ENCODE results near the gene ATF3.
"Not testable (repeated sequence)": the region's sequence is repeated elsewhere in the genome, so short reads cannot be mapped to it uniquely, and the experiment has no call there.

The ATF3 gene

DNA sequence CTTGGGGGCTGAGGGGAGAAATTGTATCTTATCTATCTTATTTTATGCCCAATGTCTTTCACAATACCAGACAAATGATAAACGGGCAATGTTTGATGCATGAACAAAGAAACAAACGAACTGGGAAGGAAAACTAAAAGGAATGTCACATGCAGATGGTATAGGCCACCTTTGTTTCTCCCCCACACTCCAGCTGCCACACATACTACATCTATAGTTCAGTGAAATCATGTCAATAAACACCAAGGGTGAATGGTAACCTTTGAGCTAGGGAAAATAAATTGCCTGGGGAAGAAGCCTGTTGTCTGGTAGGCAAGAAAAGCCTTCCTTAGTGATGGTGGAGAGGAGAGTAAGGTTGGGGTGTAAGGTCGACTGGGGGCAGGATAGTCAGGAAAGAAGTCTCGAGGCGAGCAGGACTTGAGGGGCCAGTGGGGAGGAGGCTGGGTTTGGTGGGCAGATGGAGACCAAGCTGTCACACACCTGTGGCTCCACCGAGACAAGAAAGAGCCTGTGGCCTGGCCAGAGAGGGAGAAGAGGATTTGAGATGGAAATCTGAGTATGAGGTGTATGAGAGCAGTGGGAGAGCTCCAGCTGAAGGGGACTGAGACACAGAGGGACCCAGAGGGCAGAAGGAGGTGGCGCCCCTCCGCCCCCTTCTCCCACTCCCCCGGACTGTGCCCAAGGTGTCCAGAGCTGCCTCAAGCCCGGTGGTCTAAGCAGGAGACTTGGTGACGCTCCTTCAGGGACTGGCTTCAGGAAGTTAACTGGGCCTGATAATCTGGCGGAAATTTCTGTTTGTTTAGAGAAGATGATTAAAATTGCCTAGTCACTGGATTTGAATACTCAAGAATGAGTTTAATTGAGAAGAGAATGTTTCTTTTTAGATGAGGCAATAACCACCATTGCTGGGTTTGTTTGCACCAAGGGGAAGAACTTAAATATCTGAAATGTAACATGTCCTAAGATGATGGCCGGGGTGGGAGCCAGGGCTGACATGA is 37.3 kb downstream of the ATF3 start:
- no peak for DNase-seq
- intact Hi-C loops (cut with DNase I), result no loop called here

DNA sequence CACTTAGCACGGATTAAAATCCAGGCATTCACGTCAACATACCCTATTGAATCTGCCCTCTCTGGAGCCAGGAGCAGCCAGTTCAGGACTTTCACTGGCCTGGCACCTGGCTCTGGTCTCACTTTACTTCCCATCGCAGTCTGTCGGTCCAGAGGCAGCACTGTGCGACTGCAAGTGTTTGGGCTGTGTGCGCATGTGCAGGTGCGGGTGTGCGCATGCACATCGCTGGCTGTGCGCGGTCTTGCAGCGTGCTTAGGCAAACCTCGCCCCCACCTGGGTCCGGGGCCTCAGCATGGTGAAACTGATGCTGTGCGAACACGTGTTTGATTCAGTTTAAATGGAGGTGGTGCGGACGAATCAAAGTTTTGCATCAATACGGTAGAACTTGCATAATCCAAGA is 38.0 kb downstream of the ATF3 start:
- intact Hi-C loops (cut with DNase I), result no loop called here
- no peak for DNase-seq

DNA sequence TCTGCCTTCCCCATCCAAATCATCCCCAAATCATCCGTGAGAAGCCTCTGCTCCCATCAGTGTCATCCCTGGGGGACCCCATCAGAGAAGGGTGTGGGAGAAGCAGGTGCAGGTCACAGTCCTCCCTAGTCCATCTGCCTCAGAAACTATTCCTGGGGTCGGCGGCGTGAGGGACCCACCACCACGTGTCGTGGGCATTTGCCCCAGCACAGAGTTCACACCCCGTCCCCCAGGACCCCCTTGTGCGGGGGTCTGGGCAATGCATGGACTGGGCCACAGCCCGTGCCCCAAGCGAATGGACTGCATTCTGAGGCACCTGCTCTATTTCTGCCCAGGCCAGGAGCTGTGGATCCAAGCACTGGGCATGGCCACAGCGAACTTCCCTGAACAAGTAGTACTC is 38.4 kb downstream of the ATF3 start:
- DNase-seq, result no peak
- intact Hi-C loops (cut with DNase I), result no loop called here

DNA sequence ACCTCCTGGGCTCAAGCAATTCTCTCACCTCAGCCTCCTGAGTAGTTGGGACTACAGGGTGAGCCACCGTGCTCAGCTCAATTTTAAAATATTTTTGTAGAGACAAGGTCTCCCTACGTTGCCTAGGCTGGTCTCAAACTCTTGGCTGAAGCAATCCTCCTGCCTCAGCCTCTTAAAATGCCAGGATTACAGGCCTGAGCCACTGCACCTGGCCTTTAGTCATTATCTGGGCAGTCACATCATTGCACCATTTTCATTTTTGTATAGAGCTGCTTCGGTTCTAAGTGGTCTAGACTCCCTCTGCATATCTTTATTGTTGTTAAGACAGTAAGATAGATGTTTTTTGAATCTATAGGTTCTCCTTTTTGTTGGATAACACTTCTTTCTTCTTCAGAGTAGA is 39.9 kb downstream of the ATF3 start:
- intact Hi-C loops (cut with DNase I), result no loop called here
- DNase-seq, result no peak

DNA sequence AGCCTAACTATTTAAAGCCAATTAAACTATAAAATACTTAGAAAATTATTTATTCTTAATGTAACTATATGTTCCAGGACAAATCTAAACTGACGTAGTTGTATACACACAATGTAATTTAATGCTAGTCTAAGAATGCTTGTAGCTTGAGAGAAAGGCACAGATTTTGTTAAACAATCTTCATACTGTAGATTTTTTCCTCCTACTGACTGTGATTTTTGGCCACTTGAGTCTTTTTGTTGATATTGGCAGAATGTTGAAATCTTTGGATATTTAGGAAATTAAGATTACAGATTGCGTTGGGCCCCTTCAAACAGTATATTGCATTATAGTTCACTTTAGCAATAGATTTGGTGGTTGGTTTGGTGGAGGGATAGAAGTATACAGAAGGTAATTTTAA is 40.5 kb downstream of the ATF3 start:
- intact Hi-C loops (cut with DNase I), result no loop called here

DNA sequence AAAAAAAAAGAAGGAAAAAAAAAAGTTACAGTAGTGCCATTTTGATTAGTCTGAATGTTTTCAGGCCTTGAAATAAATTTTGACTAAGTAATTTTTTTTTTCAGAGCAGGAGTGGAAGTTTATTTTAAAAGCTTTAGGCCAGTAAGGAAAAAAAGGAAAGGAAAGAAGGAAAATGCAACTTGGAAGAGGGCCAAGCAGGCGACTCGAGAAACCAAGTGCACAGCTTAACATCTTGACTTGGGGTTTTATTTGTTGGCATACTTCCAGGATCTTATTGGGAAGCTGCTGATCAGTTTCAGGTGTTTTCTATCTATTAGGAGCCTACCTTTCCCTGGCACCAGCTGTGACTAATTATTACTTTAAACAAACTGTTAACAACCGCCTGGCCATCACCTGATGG is 41.7 kb downstream of the ATF3 start:
- DNase-seq, result no peak

More for the DNA sequence above, 40.5 kb downstream of the ATF3 start:
- DNase-seq, result no peak

DNA sequence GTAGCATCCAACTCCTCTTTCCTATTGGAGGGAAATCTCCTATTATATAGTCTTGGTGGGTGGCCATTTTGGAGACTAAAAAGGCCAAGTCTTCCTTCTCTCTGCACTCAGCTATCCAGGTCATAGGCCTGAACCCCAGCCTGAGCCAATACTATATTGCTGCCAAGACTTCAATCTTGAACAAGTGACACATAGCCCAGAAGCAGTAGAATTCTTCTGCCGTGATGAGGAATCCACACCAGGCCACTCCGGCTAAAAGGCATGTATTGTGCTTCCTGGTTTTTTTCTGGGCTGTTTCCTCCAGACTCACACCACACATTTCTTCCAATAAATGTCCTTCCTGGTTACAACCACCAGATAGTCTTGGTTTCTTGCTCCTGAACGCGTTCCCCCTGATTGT is 43.0 kb downstream of the ATF3 start:
- intact Hi-C loops (cut with DNase I), result no loop called here
- no peak for DNase-seq

More for the DNA sequence above, 41.7 kb downstream of the ATF3 start:
- intact Hi-C loops (cut with DNase I), result no loop called here

DNA sequence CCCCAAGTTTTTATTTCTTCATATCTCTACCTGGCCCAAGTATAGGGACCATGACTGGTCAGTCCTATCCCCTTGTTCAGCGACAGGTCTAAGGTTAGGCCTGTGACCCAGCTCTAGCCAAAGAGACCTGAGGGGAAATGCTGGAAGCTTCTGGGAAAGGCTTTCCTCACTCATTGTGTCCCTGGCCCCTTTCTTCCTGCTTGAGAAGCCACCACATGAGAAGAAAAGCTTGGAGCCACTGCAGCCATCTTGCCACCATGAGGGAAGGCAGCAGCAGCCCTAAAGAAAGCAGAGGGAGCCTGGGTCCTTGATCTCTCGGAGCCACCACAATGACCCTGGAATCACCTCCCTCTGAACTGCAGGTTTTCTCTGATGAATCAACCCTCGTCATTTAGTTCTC is 43.4 kb downstream of the ATF3 start:
- intact Hi-C loops (cut with DNase I), result no loop called here
- DNase-seq, result no peak

DNA sequence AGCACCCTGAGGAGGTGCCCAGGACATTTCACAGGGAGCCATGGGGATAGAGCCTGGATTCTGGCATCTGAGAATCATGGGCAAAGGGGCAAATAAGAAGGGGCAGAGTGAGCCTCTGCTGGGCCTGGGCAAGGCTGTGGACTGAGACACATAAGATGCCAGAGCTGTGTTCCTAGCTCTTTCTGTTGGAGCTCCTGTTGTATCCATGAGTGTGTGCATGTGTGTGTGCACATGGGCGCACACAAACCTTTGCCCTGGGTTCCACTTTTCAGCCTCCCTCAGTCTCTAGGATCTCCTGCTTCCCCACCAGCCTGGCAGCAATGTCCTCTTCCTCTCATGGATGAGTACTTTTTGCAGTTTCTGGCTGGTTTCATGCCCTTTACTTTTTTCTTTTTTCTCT is 44.0 kb downstream of the ATF3 start:
- intact Hi-C loops (cut with DNase I), result no loop called here
- DNase-seq, result no peak

DNA sequence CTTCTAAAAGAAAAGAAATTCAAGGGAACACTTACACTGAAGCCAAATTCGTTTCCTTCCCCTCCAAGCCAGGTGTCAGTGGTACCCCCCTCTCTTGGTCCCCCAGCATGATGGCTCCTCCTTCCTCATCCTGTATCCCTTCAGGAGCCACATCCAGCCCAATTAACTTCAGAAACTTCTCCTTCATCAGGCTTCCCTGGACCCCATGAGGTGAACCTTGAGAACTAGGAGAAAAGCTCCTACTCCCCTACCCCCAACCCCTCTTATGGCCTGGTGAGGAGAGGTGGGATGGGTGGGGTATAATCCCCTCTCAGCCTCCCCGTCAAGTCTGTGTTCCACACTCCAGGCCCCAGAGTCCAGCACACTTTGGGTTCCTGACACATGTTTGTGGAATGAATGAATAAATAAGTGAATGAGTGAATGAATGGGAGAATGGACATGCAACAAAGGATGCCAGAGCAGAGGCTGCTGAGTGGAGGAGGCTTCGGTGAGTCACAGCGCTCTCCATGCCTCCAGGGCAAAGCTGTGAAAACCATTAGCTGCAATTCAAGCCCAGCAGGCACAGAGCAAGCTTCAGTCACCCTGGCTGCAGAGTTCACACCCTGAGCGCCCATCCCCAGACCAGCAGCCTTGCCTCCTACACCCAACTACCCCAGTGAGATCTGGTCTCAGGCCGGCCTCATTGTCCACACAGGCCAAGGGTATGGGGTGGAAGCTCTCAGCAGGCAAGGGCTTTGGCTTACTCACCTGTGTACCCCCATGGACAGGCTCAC is 47.3 kb downstream of the ATF3 start:
- no peak for DNase-seq
- intact Hi-C loops (cut with DNase I), result no loop called here

DNA sequence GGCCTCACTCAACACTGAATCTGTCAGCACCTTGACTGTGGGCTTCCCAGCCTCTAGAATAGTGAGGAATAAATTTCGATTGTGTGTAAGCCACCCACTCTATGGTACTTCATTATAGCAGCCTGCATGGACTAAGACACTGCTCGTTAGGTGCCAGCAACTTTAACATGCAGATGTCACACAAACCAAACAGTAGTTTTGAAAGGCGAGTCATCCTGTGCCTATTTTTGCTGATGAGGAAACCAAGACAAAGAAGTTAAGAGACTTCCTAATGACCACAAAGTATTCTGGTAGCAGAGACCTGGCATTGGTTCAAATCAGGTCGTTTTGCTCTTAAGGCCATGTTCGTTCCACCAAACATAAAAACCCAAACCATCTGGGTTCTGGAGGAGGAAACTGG is 48.2 kb downstream of the ATF3 start:
- intact Hi-C loops (cut with DNase I), result no loop called here
- DNase-seq, result no peak

DNA sequence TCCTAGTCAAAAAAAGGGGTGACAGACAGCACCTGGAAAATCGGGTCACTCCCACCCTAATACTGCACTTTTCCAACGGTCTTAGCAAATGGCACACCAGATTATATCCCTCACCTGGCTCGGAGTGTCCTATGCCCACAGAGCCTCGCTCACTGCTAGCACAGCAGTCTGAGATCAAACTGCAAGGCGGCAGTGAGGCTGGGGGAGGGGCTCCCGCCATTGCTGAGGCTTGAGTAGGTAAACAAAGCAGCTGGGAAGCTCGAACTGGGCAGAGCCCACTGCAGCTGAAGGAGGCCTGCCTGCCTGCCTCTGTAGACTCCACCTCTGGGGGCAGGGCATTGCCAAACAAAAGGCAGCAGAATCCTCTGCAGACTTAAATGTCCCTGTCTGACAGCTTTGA is 49.7 kb downstream of the ATF3 start:
- intact Hi-C loops (cut with DNase I); DNase-seq: not testable (repeated sequence)

DNA sequence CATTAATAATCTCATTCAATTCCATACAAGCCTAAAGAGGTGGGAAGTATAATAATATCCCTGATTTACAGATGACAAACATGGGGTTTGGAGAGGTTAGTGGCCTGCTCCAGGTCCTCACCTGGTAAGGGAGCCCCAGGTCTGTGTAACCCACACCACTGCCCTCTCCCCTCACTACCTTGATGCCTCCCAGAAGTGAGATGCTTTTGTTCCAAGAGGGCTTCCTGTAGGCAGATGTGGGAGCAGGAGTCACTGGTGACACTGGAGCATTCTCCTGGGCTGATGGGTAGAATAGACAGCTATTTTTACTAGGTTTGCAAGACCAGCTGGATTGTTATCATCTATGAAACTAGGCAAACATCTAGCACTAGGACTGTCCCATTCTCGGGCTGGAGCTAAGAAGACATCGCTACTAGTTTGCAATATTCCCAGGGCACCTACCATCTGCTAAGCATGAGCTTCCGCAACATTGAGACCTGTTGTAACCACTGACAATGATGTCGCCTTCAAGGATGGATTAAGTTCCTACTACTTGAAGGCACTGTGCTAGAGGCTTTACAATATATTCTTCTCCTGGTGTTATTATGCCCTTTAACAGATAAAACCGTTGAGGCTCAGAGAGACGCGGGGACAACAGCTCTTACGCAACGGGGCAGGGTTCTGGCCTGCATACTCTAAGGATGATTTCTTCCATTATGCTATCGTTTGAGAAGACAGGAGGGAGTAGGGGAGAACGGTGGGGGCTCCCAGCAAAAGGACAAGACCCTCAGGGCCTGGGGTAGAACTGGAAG is 56.0 kb downstream of the ATF3 start:
- DNase-seq, result no peak
- intact Hi-C loops (cut with DNase I), result loop anchor here (1.0 to 10.0 kb wide), 2 partner anchors 118 to 190 kb away; no protein-coding TSS in a partner anchor

DNA sequence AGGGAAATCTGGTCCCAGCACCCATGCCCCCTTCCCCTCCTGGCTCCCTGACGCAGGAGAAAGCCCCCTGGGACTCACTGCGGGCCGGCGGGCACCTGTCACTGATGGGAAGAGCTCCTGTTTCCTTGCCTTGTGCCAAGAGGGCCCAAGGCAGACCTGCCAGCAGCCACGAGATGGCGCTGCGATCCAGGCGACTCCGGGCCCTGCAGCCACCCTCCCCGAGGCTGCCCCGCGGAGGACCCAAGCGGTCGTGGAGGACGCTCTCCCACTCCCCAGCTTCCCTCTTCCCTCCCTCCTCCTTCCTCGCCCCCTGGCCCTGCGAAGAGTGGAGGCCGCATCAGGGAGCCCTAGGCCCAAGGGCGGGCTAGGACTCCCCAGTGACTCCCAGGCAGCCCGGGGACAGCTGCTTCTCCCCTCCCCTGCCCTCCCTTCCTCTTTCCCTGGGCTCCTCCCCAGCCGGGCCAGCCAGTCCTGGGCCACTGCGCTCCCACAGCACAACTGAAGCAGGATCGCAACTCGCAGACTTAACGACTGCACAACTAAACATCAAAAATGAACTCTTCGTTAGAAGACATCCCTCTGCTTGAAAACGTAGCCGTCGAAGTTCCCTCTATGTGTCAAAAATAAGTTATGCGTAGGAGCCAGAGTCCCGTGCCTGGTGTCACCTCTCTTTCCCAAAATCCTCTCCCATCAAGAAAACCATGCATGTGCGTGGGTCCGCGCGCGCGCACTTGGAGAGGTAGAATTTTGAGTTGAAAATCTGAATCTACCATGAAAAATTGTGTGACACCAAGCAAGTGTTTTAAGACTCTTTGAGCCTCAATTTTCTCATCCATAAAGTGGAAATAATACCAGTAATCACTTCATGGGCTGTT is 56.9 kb downstream of the ATF3 start:
- intact Hi-C loops (cut with DNase I), result loop anchor here (1.0 to 10.0 kb wide), 2 partner anchors 117 to 191 kb away; no protein-coding TSS in a partner anchor
- DNase-seq, result peak; percentile 34 to 96 (median 70)

DNA sequence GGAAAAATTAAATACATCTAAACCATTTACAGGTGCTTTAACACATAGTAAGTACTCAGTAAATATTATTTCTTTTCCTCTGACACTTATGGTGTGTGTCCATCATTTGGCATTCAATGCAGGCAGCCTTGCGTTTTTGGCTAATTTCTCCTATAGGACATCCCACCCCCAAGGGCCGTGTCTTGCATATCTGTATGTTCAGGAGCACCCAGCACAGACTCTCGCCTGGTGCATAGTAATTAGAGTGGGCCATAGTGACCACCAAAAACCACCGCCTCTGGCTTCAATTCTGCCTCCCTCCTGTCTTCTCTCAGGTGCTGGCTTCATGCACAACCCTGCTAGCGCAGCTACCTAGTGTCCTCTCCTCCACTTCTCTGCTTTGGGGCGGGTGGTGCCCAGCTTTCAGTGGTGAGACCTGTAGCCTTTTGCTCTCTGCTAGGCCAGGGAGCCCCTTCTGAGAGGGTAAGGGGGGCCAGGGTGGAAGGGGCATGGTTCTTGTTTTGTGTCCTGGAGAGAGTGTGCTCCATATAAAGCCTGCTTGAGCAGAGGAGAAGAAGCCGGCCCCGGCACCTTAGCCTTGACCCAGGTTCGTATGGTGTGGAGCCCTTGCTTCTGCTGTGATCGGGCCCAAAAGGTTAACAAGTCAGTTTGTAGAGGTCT is 57.7 kb downstream of the ATF3 start:
- intact Hi-C loops (cut with DNase I), result loop anchor here (10.0 kb wide), 1 partner anchor 191 kb away; no protein-coding TSS in a partner anchor
- no peak for DNase-seq

DNA sequence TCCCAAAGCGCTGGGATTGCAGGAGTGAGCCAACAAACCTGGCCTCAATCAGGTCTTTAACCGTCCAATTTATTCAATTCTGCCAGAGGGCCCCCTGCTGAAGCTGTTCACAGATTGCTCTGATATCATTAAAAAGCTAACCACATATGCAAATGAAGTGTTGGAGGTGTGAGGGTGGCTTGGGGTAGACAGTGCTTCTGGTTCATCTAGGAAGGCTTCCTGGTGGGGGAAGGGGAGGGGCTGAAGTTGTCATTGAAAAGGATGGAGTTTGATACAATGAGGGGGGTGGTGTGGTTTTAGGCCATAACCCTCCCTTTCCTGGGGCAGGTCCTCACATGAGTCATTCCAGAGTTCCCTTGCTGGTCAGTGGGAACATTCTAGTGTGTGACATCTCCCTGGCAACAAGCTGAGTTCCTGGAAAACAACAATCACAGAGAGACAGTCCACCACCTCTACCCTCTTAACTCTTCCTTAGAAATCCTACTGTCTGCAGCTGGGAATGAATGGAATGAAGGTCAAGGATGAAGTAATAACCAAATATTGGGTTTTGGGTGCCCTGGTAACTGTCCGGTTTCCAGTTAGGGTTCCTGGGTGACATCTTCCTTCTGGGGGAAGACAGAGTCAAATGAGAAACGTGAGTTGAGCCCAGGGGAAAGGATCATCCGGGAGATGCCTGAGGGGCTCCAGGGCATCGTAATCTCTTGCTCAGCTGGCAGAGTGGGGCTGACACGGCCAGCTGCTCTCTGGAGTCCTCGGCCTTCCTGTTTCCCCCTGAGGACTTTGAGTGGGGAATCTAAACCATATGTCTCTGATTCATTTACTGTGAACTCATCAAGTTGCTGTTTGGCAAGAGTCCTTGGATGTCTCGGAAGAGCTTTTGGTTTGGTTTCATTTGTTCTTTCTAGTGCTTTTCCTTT is 58.9 kb downstream of the ATF3 start:
- intact Hi-C loops (cut with DNase I), result loop anchor here (10.0 kb wide), 1 partner anchor 193 kb away; no protein-coding TSS in a partner anchor
- no peak for DNase-seq

DNA sequence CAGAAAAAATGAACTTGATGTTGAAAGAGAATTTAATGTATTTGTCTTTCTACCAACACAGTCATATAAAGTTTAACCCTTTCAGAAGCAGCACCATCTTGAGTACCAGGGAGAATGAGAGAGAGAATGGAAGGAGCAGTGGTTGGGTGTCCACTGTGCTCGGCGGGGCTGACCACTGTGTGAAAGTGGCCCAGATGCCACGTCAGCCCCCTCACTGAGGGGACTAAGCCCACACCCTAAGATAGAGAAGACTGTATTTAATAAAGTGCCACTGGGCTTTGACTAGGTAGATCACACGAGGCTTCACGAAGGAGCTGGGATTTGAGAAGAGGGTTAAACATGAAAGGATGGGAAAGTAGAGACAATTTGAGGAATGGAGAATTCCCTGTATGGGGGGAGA is 59.9 kb downstream of the ATF3 start:
- no peak for DNase-seq
- intact Hi-C loops (cut with DNase I), result loop anchor here (10.0 kb wide), 1 partner anchor 194 kb away; no protein-coding TSS in a partner anchor

DNA sequence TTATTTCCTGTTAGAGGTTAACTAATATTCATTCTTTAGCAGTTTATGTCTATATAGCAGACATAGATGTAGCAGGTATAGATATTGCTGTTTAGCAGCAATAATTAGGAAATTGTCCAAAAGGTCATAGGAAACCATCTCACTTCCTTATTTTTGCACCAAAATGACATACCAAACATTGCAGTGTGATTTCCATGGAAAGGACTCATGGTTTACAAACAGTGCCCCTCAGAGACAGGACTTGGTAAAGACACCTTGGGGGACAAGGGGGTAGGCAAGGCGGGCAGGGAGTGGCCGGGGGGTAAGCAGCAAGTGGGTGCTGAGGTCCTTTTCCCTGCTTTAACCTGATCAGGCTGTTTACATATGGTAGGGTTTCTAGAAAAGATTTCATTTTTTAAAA is 60.5 kb downstream of the ATF3 start:
- intact Hi-C loops (cut with DNase I), result loop anchor here (10.0 kb wide), 1 partner anchor 194 kb away; no protein-coding TSS in a partner anchor
- no peak for DNase-seq
